Upper lobe of right lung (tissue), 1 donor: ENCODE measurements around the gene CPEB4. TPM values are rescaled to one million over a fixed set of nuclear protein-coding genes. Genes with fewer than 3 reads are reported as not detected.

ENCODE experiments used
- ATAC-seq: fragments of 200-7000 bp; cut with Tn5 transposase; one replicate; pipeline ENCODE4 v1.9.1; 2020; ENCODE audit warnings: mild to moderate bottlenecking, moderate library complexity
- DNase-seq: peaks from one replicate; pipeline ENCODE4 v3.0.0-alpha.2; 2020
- H3K27ac ChIP-seq: fragments of 200-600 bp; one replicate; pipeline ENCODE4 v1.8.0; 2022
- H3K27me3 ChIP-seq: fragments of 200-600 bp; one replicate; pipeline ENCODE4 v1.8.0; 2022; ENCODE audit warnings: mild to moderate bottlenecking
- H3K36me3 ChIP-seq: fragments of 200-600 bp; one replicate; pipeline ENCODE4 v1.8.0; 2022
- H3K4me1 ChIP-seq: fragments of 200-600 bp; one replicate; pipeline ENCODE4 v1.8.0; 2022
- H3K4me3 ChIP-seq: fragments of 200-600 bp; one replicate; pipeline ENCODE4 v1.8.0; 2022; ENCODE audit warnings: mild to moderate bottlenecking
- H3K9me3 ChIP-seq: fragments of 200-600 bp; one replicate; pipeline ENCODE4 v1.8.0; 2022
- CTCF ChIP-seq: fragments of 200-600 bp; IDR thresholded peaks from one replicate; pipeline ENCODE4 v1.8.0; 2022; ENCODE audit warnings: antibody characterized with exemption
- intact Hi-C: fragments of 100-400 bp; cut with DNase I; formaldehyde crosslinking; loops from one replicate; pipeline ENCODE4 v1.11.0; 2022
- long read RNA-seq: library from polyadenylated mRNA; unstranded; transcript quantifications from one replicate; pipeline ENCODE4 v2.0.0, GENCODE V29; 2021
- total RNA-seq: library from RNA; stranded (reverse); fragmentation: NEBNext Ultra II Directional; extraction: Animal tissue kit (Norgen Biotek cat#: 25700); gene quantifications from one replicate; pipeline ENCODE4 v1.2.1, GENCODE V29; 2021
- donor health status: DM: no; HTN: yes; CAD: no; lungs with severe emphysema.

Gene CPEB4
- 62.4 TPM for total RNA-seq
- long read RNA-seq, transcript CPEB4-208 (8 exons, 2,607 nt), result major isoform, 9 of 35 reads
- long read RNA-seq, partial matches to known transcripts, result 5 of 35 reads
- long read RNA-seq, other reads (novel, unspliced or antisense), result 20 of 35 reads

- no peaks in the 10 kb centered on the region for H3K36me3 ChIP-seq
- intact Hi-C loops, result no loop called here
- no peaks in the 10 kb centered on the region for H3K9me3 ChIP-seq
- DNase-seq, result peak; percentile 99
- no peak for TF ChIP-seq CTCF
- H3K4me3 ChIP-seq, result peak within 1 kb of the TSS; percentile 77
- peak within 1 kb of the TSS; percentile 97 for H3K27ac ChIP-seq
- no peaks in the 10 kb centered on the region for H3K27me3 ChIP-seq
- ATAC-seq, result peak; percentile 98
- peaks cover 25% of the 10 kb centered on the region for H3K4me1 ChIP-seq
Measured at GRCh38 chr5:173887610-173888472, at the start of gene CPEB4. TSS of gene CPEB4 (plus strand) at chr5:173888349. CDS start at chr5:173889734, 1,385 bp downstream.

- TF ChIP-seq CTCF, result no peak
- Histone ChIP-seq H3K27me3 (no peaks in the 10 kb centered on the region), H3K4me3 (no peak overlapping the region), H3K36me3 (no peaks in the 10 kb centered on the region), H3K27ac (no peak overlapping the region), H3K4me1 (peaks cover 9% of the 10 kb centered on the region), H3K9me3 (no peaks in the 10 kb centered on the region)
- DNase-seq, result no peak
- ATAC-seq, result no peak
- intact Hi-C loops, result no loop called here
Measured at GRCh38 chr5:173839117-173839713, 48.9 kb upstream of the CPEB4 start.

DNA sequence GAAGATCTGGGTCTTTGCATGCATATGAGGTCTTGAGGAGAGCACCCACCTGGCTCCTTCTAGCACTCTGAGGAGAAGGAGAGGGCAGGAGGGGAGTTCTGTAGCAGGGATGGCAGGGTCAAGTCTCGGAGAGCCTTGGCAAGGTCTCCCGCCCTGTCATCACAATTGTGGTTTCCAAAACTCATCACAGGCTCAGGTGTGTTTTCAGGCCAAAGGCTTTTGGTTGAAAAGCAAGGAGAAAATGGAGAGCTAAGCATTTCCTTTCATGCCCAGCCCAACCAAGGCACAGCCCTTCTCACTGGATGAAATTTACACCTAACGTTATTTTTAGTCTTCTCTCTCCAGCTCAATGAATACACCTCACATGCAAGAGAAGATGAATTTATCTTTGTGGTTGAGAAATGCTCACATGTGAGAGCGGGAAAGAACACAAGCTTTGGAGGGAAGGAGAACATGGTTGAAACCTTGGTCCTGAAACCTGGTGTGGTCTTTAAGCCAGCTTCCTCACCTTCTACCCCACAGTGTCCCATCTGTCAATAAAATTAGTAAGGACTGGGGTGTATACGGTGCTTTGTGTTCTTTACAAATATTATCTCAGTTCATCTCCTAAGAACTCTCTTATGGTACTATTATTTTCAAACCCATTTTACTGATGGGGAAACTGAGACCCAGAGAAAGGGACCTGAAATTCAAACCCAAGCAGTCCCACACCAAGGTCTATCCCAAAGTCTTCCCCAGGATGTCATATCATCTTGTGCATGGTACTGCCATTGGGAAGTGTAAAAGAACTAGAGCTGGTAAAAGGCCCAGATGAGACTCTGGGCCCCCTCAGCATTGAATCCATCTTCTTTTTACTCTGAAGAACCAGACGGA, 47.8 kb upstream of the CPEB4 start:
- no peaks in the 10 kb centered on the region for H3K4me1 ChIP-seq
- no peaks in the 10 kb centered on the region for H3K9me3 ChIP-seq
- intact Hi-C loops, result no loop called here
- ATAC-seq, result no peak
- H3K36me3 ChIP-seq, result no peaks in the 10 kb centered on the region
- no peak overlapping the region for H3K27ac ChIP-seq
- DNase-seq, result no peak
- H3K27me3 ChIP-seq, result no peaks in the 10 kb centered on the region
- H3K4me3 ChIP-seq, result no peak overlapping the region
- no peak for TF ChIP-seq CTCF

GRCh38 chr5:173841710-173842109, 46.4 kb upstream of the CPEB4 start:
- intact Hi-C loops, result no loop called here
- Histone ChIP-seq H3K27ac (no peak overlapping the region), H3K4me1 (no peaks in the 10 kb centered on the region), H3K27me3 (no peaks in the 10 kb centered on the region), H3K4me3 (no peak overlapping the region), H3K9me3 (no peaks in the 10 kb centered on the region), H3K36me3 (no peaks in the 10 kb centered on the region)
- ATAC-seq, result no peak
- no peak for DNase-seq
- no peak for TF ChIP-seq CTCF

- Histone ChIP-seq H3K4me3 (no peak overlapping the region), H3K27ac (no peak overlapping the region), H3K9me3 (no peaks in the 10 kb centered on the region), H3K27me3 (no peaks in the 10 kb centered on the region), H3K4me1 (no peaks in the 10 kb centered on the region), H3K36me3 (no peaks in the 10 kb centered on the region)
- TF ChIP-seq CTCF, result no peak
- intact Hi-C loops, result no loop called here
- DNase-seq, result no peak
- ATAC-seq, result no peak
Measured at GRCh38 chr5:173843794-173844193, 44.4 kb upstream of the CPEB4 start.
